GM12892 (cell line): ENCODE results near the gene SH3RF1.

Experiments used
- POLR2A ChIP-seq: IDR thresholded peaks from 2 replicates; pipeline ENCODE4 v1.6.1; 2011; ENCODE audit warnings: low read depth, low read length, control low read depth
- POLR2AphosphoS5 ChIP-seq: IDR thresholded peaks from 2 replicates; pipeline ENCODE4 v1.6.1; 2011; ENCODE audit warnings: low read depth, low read length, control low read depth

- TF ChIP-seq POLR2AphosphoS5 (no peak), POLR2A (no peak)
Measured at GRCh38 chr4:169202878-169203277, 67.9 kb downstream of the SH3RF1 start.
